ENCODE measurements around the gene HSPB7. TPM values are rescaled to one million over a fixed set of nuclear protein-coding genes. Genes with fewer than 3 reads are reported as not detected.

The HSPB7 gene
- total and polyA plus RNA-seq, 12 donors: 4,333 to 6,425 (median 4,947) TPM

GRCh38 chr1:16009678-16010077 lies 8.2 kb downstream of the HSPB7 start:
- no peak overlapping the region for H3K27ac ChIP-seq
- H3K36me3 ChIP-seq: no peaks in the 10 kb centered on the region
- H3K4me1 ChIP-seq: peaks cover 0 to 27% (median 21%) of the 10 kb centered on the region in 9 donors
- H3K4me3 ChIP-seq: no peak overlapping the region
- no peak for DNase-seq
- intact Hi-C loops (cut with DNase I): loop anchor here (1.0 to 10.0 kb wide), 9 partner anchors 23 to 175 kb away; no protein-coding TSS in a partner anchor
- no peak for ATAC-seq
- WGBS, 2 donors: 88 to 90% methylated on average over 11 of the region's 11 CpGs
- TF ChIP-seq, protein P1, sequence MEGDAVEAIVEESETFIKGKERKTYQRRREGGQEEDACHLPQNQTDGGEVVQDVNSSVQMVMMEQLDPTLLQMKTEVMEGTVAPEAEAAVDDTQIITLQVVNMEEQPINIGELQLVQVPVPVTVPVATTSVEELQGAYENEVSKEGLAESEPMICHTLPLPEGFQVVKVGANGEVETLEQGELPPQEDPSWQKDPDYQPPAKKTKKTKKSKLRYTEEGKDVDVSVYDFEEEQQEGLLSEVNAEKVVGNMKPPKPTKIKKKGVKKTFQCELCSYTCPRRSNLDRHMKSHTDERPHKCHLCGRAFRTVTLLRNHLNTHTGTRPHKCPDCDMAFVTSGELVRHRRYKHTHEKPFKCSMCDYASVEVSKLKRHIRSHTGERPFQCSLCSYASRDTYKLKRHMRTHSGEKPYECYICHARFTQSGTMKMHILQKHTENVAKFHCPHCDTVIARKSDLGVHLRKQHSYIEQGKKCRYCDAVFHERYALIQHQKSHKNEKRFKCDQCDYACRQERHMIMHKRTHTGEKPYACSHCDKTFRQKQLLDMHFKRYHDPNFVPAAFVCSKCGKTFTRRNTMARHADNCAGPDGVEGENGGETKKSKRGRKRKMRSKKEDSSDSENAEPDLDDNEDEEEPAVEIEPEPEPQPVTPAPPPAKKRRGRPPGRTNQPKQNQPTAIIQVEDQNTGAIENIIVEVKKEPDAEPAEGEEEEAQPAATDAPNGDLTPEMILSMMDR (IDR thresholded peaks at IDR 0.05): no peak
- no peaks in the 10 kb centered on the region for H3K9me3 ChIP-seq
- H3K27me3 ChIP-seq: no peaks in the 10 kb centered on the region

GRCh38 chr1:16009030-16009460 lies 8.8 kb downstream of the HSPB7 start:
- Histone ChIP-seq H3K27me3 (no peaks in the 10 kb centered on the region), H3K27ac (no peak overlapping the region), H3K36me3 (no peaks in the 10 kb centered on the region), H3K4me3 (no peak overlapping the region), H3K9me3 (no peaks in the 10 kb centered on the region), H3K4me1 (peaks cover 0 to 20% (median 18%) of the 10 kb centered on the region in 9 donors)
- WGBS, 2 donors: 0 to 2% methylated on average over 4 of the region's 4 CpGs
- DNase-seq (peak; percentile 80 to 83), ATAC-seq (peak in 6 of 8 donors; percentile 4 to 31 (median 16))
- intact Hi-C loops (cut with DNase I): loop anchor here (1.0 to 10.0 kb wide), 9 partner anchors 23 to 176 kb away; no protein-coding TSS in a partner anchor
- TF ChIP-seq, protein P1 (IDR thresholded peaks at IDR 0.05): peak; percentile 92 to 99 (median 98)

- Histone ChIP-seq H3K9me3 (no peaks in the 10 kb centered on the region), H3K27ac (no peak overlapping the region), H3K27me3 (no peaks in the 10 kb centered on the region), H3K4me1 (peaks cover 0 to 8% (median 7%) of the 10 kb centered on the region in 9 donors), H3K4me3 (no peak overlapping the region), H3K36me3 (no peaks in the 10 kb centered on the region)
- TF ChIP-seq, protein P1 (IDR thresholded peaks at IDR 0.05): no peak
- WGBS, 2 donors: 82% methylated on average over 6 of the region's 6 CpGs
- DNase-seq (no peak), ATAC-seq (no peak)
- intact Hi-C loops (cut with DNase I): loop anchor here in 7 of 10 donors (2.0 to 10.0 kb wide), 5 partner anchors 25 to 177 kb away; no protein-coding TSS in a partner anchor
Observed at GRCh38 chr1:16007671-16008341, 10.0 kb downstream of the HSPB7 start.

DNA sequence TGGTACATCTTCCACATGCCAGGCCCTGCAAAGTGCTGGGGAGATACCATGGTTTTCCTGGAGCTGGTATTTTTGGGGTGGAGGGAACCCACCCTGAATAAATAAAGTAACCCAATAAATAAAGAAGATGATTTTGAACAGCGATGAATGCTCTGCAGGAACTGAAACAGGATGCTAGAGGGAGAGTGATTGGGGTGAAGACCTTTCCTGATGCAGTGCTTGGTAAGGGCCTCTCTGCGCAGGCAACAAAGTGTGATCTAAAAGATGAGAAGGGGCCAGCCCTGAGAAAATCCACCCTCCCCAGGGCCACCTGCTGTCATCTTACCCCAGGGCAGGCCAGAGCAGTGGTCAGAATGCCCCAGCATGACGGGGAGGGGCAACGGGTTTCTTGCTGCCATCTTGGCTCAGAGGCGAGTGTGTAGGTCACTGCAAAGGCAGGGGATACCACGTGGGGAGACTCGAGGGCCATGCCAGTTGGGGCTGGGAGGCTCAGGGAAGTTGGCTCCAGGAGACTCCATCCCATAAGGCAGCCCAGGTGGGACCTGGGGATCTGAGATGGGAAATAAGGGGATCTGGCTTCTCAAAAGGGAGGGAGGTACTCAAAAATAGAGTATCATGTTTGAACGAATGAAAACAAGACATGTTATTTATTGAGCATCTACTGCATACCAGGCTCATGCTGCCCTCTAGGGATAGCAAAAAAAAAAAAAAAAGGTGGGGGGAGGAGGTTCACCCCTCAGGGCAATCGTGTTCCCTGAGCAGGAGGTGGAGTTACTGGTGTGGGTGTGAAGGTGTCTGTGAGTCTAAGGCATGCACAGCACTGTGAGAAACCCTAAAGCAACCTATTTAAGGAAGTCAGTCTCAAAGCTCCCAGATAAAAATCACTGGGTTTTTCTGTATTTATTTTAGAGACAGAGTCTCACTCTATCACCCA lies 11.0 kb downstream of the HSPB7 start:
- WGBS, 2 donors: 65 to 69% methylated on average over 9 of the region's 9 CpGs
- TF ChIP-seq, protein P1 (IDR thresholded peaks at IDR 0.05): peak in 1 of 9 donors; percentile 12
- Histone ChIP-seq H3K36me3 (no peaks in the 10 kb centered on the region), H3K9me3 (no peaks in the 10 kb centered on the region), H3K27me3 (no peaks in the 10 kb centered on the region), H3K4me1 (no peaks in the 10 kb centered on the region), H3K27ac (no peak overlapping the region), H3K4me3 (no peak overlapping the region)
- no peak for ATAC-seq
- intact Hi-C loops (cut with DNase I): loop anchor here in 4 of 10 donors (2.0 to 10.0 kb wide), 3 partner anchors 45 to 178 kb away; no protein-coding TSS in a partner anchor
- no peak for DNase-seq
